Mesothelial cell of epicardium (in vitro differentiated cells): ENCODE data around the gene KIAA0232. TPM values are rescaled to one million over a fixed set of nuclear protein-coding genes. Genes with fewer than 3 reads are reported as not detected.

ENCODE experiments used
- DNase-seq, 2 experiments: peaks; one replicate each; pipeline ENCODE4 v3.0.0; 2021; ENCODE audit warnings: low spot score in 2 of 2; ENCODE audit not compliant: unreplicated experiment in 2 of 2
- H3K27ac Mint-ChIP-seq: 2 replicates; pipeline ENCODE4 v1.8.0; 2021; ENCODE audit warnings: mixed read lengths
- H3K27me3 Mint-ChIP-seq: 2 replicates; pipeline ENCODE4 v1.8.0; 2021; ENCODE audit warnings: low read depth, mixed read lengths
- H3K36me3 Mint-ChIP-seq: 2 replicates; pipeline ENCODE4 v1.8.0; 2021; ENCODE audit warnings: mixed read lengths
- H3K4me1 Mint-ChIP-seq: 2 replicates; pipeline ENCODE4 v1.8.0; 2021; ENCODE audit warnings: mixed read lengths
- H3K4me3 Mint-ChIP-seq: 2 replicates; pipeline ENCODE4 v1.8.0; 2021; ENCODE audit warnings: mild to moderate bottlenecking, moderate library complexity, mixed read lengths
- H3K9me3 Mint-ChIP-seq: 2 replicates; pipeline ENCODE4 v1.8.0; 2021; ENCODE audit warnings: mixed read lengths
- total RNA-seq: library from RNA; stranded (reverse); gene quantifications from 3 replicates; pipeline ENCODE4 v1.2.1, GENCODE V29; 2021
- TF ChIP-seq, protein P1 (sequence below): fragments of 200-600 bp; sonication (generic); IDR thresholded peaks from one replicate; pipeline ENCODE4 v1.5.0; 2021; ENCODE audit warnings: antibody characterized with exemption; ENCODE audit not compliant: unreplicated experiment

The KIAA0232 gene
- total RNA-seq, 1 donor from 2014 or later = 37.8 TPM

DNA sequence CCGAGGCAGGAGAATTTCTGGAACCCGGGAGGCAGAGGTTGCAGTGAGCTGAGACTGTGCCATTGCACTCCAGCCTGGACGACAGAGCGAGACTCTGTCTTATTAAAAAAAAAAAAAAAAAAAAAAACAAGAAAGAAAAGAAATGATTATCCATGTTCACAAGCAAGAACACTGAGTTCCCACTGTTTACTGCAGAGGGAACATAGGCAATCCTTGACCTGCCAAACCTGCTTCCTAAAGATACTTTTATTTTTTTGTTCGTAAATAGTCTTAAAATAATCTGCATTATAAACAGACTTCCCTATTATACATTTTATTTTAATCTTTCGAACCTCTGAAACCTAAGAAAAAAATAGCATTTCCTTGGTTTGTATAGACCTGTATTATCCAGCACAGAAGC, 76.5 kb downstream of the KIAA0232 start:
- Mint-ChIP-seq H3K4me1 (peaks cover 9% of the 10 kb centered on the region), H3K9me3 (no peaks in the 10 kb centered on the region), H3K27ac (no peak overlapping the region), H3K4me3 (no peak overlapping the region), H3K27me3 (no peaks in the 10 kb centered on the region), H3K36me3 (peaks cover 37% of the 10 kb centered on the region)
- DNase-seq = no peak
- TF ChIP-seq, protein P1, sequence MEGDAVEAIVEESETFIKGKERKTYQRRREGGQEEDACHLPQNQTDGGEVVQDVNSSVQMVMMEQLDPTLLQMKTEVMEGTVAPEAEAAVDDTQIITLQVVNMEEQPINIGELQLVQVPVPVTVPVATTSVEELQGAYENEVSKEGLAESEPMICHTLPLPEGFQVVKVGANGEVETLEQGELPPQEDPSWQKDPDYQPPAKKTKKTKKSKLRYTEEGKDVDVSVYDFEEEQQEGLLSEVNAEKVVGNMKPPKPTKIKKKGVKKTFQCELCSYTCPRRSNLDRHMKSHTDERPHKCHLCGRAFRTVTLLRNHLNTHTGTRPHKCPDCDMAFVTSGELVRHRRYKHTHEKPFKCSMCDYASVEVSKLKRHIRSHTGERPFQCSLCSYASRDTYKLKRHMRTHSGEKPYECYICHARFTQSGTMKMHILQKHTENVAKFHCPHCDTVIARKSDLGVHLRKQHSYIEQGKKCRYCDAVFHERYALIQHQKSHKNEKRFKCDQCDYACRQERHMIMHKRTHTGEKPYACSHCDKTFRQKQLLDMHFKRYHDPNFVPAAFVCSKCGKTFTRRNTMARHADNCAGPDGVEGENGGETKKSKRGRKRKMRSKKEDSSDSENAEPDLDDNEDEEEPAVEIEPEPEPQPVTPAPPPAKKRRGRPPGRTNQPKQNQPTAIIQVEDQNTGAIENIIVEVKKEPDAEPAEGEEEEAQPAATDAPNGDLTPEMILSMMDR = no peak

DNA sequence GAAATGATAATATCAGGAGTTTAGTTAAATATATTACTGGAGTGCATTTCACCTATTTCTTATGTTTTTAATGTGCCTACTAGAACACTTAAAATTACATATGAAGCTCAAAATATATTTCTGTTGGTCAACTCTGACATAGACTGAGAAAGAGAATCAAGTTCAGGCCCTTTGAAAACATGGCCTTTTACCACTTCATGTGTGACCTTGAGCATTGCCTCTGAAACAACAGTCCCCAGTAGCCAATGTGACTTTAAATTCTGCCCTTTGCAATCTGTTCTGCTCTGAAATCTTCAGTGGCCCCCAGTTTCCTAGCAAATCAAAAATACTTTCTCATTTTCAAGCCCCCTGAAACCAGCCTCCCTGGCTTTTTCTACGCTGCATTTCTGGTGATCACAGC, 77.0 kb downstream of the KIAA0232 start:
- peaks cover 40% of the 10 kb centered on the region for H3K36me3 Mint-ChIP-seq
- H3K4me1 Mint-ChIP-seq = peaks cover 9% of the 10 kb centered on the region
- no peak overlapping the region for H3K27ac Mint-ChIP-seq
- TF ChIP-seq, protein P1 = no peak
- no peak overlapping the region for H3K4me3 Mint-ChIP-seq
- H3K9me3 Mint-ChIP-seq = no peaks in the 10 kb centered on the region
- H3K27me3 Mint-ChIP-seq = no peaks in the 10 kb centered on the region
- DNase-seq = no peak

DNA sequence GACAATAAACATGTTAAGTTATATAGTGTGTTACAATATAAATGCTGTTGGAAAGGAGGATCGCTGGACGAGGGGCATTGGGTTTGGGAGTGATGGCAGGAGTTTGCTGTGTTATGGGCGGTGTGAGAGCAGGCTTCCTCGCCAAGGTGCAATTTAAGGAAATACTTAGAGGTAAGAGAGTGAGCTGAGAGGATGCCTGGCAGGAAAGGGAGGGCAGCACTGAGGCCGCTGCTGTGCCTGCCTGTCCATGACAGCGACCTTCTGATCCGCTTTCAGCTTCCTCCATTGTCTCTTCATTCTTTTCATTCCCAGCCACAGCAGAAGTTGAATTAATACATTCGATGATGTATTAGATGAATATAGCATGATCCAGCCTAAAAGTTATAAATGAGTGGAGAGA, 85.9 kb downstream of the KIAA0232 start:
- no peaks in the 10 kb centered on the region for H3K4me1 Mint-ChIP-seq
- no peak overlapping the region for H3K4me3 Mint-ChIP-seq
- peaks cover 50% of the 10 kb centered on the region for H3K36me3 Mint-ChIP-seq
- DNase-seq = no peak
- no peaks in the 10 kb centered on the region for H3K27me3 Mint-ChIP-seq
- H3K27ac Mint-ChIP-seq = no peak overlapping the region
- TF ChIP-seq, protein P1 = no peak
- no peaks in the 10 kb centered on the region for H3K9me3 Mint-ChIP-seq

DNA sequence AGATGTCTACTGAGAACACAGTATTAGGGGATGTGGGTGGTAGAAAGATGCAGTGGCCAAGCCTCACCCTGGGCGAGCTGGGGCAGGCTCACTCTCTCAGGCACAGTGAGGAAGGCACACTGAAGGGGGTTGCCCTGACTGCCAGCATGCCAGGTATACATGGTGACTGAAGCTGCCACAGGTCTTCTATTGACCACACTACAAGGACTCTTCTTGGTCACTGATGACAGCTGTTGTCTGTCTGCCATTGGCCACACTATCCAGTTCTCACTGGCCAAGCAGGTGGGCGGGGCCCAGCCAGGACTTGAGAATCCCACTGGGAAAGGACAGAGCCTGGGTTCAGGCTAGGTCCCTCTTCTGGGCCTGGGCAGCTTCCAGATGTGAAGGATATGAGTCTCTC, 87.4 kb downstream of the KIAA0232 start:
- Mint-ChIP-seq H3K27me3 (no peaks in the 10 kb centered on the region), H3K36me3 (peaks cover 41% of the 10 kb centered on the region), H3K9me3 (no peaks in the 10 kb centered on the region), H3K4me1 (no peaks in the 10 kb centered on the region), H3K4me3 (no peak overlapping the region), H3K27ac (no peak overlapping the region)
- DNase-seq = no peak
- TF ChIP-seq, protein P1 = no peak

DNA sequence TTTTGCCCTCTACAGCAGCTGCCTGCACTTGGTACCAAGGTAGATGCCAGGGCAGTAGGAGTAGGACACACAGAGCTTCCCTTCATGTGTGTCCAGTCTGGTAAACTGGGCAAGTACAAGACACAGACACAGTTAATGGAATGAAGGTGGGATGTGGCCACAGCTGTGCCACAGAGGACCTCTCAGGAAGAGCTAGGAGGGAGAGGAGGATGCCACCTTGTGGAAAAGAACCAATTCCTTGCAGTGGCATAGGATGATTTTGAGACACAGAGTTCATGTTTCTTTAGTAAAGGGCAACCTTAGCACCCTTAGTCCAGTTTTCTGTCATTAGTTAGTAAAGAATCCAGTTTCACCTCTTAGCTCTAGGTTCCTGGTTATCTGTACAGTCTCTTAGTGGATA, 90.8 kb downstream of the KIAA0232 start:
- H3K27me3 Mint-ChIP-seq = no peaks in the 10 kb centered on the region
- no peaks in the 10 kb centered on the region for H3K4me1 Mint-ChIP-seq
- H3K4me3 Mint-ChIP-seq = no peak overlapping the region
- no peaks in the 10 kb centered on the region for H3K9me3 Mint-ChIP-seq
- TF ChIP-seq, protein P1 = no peak
- DNase-seq = no peak
- no peak overlapping the region for H3K27ac Mint-ChIP-seq
- H3K36me3 Mint-ChIP-seq = peaks cover 38% of the 10 kb centered on the region
